ENCODE results near the gene INTS2.
A peak's percentile ranks its signal among the peaks of the same experiment; 100 is the strongest.
"Not testable (repeated sequence)": the region's sequence is repeated elsewhere in the genome, so short reads cannot be mapped to it uniquely, and the experiment has no call there.

The INTS2 gene

GRCh38 chr17:61847659-61848058 is 80.1 kb downstream of the INTS2 start:
- DNase-seq (ENCODE audit: low spot score) = no peak

DNA sequence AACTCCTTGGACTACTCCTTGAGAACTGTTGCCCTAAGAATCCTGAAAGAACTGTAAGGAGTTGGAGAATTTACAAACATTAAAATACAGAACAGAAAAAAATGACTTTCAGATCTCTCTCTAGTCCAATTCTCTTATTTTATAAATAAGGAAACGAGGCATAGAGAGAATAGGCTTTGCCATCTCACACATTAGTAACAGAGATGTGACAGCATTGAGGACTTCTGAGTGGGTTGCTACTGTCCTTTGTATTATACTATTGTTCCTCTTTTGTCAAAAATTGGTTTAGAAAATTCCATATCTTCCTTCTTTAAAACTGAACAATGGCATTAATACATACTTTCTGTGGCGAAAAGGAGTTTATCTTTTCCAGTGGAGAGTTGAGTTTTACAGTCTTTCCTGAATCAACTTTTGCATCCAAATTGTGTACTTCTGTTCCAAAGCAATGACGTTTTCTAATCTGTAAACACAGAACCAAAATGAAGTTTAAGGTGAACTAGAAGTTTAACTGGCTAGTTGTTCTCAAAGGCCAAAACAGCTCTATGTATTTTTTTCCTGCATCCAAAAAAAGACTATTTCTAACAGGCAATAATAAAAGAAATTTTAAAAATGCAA is 80.9 kb downstream of the INTS2 start:
- no peak for DNase-seq (ENCODE audit: low spot score)

DNA sequence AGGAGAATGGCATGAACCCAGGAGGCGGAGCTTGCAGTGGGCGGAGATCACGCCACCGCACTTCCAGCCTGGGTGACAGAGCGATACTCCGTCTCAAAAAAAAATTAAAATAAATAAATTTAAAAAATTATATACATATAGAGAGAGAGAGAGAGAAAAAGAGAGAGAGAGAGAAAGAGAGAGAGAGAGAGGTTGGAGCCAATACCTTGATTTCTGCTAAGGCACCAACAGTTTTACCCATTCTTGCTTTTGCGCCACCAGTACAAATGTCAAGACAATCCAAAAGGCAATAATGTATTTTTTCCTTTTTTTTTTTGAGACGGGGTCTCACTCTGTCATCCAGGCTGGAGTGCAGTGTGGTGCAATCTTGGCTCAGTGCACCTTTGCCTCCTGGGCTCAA is 81.7 kb downstream of the INTS2 start:
- DNase-seq (ENCODE audit: low spot score) = no peak

GRCh38 chr17:61843435-61843834 is 84.3 kb downstream of the INTS2 start:
- no peak for DNase-seq (ENCODE audit: low spot score)

DNA sequence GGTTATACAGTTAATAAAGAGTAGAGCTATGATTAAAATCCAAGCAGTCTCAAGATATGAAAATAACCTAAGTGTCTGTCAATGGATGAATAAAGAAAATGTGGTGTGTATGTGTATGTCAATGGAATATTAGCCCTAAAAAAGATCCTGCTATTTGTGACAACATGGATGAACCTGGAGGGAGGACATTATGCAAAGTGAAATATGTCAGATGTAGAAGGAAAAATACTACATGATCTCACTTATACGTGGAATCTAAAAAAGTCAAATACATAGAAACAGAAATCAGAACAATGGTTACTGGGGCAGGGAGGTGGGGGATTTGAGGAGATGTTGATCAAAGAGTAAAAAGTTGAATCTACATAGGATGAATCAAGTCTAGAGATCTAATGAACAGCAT is 84.9 kb downstream of the INTS2 start:
- no peak for DNase-seq (ENCODE audit: low spot score)

- DNase-seq (ENCODE audit: low spot score) = no peak
These were observed 88.4 kb downstream of the INTS2 start for GRCh38 chr17:61839300-61839786.

GRCh38 chr17:61837175-61838051 is 90.4 kb downstream of the INTS2 start:
- DNase-seq (ENCODE audit: low spot score) = peak; percentile 66

- no peak for DNase-seq (ENCODE audit: low spot score)
These were observed 91.3 kb downstream of the INTS2 start for GRCh38 chr17:61836266-61837174.

GRCh38 chr17:61835606-61836005 is 92.2 kb downstream of the INTS2 start:
- DNase-seq (ENCODE audit: low spot score) = no peak

DNA sequence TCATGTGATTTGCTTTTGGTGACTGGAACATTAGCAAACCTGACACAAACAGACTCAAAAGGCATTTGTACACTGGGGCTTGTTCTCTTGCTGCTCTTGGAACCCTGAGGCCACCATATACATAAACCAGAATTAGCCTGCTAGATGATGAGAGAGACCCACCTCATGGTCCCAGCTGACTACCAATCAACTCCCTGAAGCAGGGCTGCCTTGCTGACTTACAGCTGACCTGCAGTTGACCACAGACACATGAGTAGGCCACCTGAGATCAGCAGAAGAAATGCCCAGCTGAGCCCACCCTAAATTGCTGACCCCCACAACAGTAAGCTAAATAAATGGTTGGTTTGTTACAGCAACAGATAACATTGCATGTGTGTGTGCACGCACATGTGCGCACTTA is 93.2 kb downstream of the INTS2 start:
- DNase-seq (ENCODE audit: low spot score) = no peak

GRCh38 chr17:61833536-61834193 is 94.1 kb downstream of the INTS2 start:
- peak; percentile 57 for DNase-seq (ENCODE audit: low spot score)

- no peak for DNase-seq (ENCODE audit: low spot score)
These were observed 95.3 kb downstream of the INTS2 start for GRCh38 chr17:61832463-61832862.

DNA sequence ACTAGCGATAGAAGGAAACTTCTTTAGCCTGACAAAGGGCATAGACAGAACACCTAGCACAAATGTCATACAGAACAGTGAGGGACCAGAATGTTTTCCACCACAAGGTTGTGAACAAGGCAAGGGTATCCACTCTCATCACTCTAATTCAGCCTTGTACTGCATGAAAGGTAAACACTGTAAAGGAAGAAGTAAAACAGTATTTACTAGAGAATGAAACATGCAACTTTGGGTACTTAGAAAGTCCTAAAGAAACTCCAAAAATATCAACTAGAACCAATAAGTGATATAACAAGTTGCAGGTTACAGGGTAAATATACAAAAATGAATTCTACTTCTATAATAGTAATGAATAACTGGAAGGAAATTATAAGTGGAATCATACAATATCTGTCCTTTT is 96.7 kb downstream of the INTS2 start:
- no peak for DNase-seq (ENCODE audit: low spot score)

GRCh38 chr17:61828694-61829093 is 99.1 kb downstream of the INTS2 start:
- no peak for DNase-seq (ENCODE audit: low spot score)

DNA sequence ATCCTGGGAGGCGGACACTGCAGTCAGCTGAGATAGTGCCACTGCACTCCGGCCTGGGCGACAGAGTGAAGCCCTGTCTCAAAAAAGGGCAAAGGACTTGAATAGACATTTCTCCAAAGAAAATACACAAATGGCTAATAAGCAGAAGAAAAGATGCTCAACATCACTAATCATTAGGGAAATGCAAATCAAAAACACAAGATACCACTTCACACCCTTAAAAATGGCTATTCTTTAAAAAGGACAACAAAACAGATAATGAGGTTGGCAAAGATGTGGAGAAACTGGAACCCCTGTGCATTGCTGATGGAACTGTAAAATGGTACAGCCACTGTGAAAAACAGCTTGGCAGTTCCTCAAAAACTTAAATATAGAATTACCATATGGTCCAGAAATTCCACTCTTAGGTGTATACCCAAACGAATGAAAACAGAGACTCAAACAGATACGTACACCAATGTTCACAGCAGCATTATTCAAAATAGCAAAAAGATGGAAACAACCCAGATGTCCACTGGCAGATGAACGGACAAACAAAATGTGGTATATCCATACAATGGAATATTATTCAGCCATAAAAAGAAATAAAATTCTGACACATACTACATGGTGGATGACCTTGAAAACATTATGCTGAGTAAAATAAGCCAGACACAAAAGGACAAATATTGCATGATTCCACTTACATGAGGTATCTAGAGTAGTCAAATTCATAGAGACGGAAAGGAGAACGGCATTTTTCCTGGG is 100.0 kb downstream of the INTS2 start:
- no peak for DNase-seq (ENCODE audit: low spot score)

DNA sequence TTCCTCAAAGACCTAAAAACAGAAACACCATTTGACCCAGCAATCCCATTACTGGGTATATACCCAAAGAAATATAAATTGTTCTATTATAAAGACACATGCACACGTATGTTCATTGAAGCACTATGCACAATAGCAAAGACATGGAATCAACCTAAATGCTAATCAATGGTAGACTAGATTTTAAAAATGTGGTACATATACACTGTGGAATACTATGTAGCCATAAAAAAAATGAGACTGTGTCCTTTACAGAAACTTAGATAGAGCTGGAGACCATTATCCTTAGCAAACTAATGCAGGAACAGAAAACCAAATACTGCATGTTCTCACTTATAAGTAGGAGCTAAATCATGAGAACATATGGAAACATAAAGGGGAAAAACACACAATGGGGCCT is 100.9 kb downstream of the INTS2 start:
- DNase-seq (ENCODE audit: low spot score) = not testable (repeated sequence)

GRCh38 chr17:61826198-61826597 is 101.6 kb downstream of the INTS2 start:
- not testable (repeated sequence) for DNase-seq (ENCODE audit: low spot score)

DNA sequence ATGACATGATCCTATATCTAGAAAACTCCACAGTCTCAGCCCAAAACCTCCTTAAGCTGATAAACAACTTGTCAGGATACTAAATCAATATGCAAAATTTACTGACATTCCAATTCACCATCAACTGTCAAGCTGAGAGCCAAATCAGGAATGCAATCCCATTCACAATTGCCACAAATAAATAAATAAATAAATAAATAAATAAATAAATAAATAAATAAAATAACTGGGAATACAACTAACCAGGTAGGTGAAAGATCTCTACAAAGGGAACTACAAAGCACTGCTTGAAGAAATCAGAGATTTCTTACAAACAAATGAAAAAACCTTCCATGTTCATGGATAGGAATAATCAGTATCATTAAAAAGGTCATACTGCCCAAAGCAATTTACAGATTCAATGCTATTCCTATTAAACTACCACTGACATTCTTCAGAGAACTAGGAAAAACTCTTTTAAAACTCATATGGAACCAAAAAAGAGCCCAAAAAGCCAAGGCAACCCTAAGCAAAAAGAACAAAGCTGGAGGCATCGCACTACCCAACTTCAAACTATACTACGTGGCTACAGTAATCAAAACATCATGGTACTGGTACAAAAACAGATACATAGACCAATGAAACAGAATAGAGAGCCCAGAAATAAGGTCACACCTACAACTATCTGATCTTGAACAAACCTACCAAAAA is 102.2 kb downstream of the INTS2 start:
- DNase-seq (ENCODE audit: low spot score) = no peak

DNA sequence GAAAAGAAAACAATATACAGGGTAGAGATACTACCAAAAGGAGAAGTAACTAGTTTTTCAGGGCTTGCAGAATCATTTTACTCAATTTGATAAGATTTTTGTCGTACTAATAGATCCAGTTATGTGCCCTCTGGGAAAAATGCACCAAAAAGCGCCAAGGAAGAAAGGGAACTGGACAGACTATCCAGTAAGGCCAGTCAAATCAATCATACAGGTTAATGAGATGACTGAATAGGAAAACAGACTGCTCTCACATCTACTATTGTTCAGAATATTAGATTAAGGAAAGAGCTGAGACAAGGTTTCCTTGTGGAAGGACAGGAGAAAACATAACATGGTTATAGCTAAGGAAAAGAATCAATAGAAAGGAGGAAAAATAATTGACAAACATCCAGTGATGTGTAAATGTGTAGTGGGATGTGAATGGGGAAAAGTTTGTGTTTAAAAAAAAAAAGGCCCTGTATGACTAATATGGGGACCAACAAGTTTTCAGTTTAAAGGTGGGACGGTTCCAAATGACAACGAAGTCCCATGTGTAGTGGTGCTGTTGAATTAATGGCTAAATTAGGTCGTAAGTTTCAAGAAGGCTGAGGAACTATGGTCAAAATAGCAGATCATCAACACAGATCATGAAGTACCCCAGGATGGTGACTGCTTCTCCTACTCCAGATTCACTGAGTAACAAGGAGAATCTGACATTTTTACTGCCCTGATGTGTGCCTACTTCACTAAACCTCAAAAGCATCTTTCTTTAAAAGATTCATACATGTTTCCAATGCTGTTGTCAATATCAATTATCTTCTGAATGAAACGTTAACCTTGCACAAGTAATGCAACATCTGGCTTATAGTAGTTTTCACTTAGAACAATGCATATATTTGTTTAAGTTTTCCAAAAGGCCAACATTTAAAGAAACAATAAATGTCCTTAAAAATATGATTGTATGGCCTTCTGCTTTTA is 105.2 kb downstream of the INTS2 start:
- no peak for DNase-seq (ENCODE audit: low spot score)
